Neural cell (in vitro differentiated cells): Measurements from ENCODE around the gene CLASP1.

Experiments
- CTCF ChIP-seq: fragments of 450-650 bp; IDR thresholded peaks from 2 replicates; pipeline ENCODE4 v1.5.1; 2014; ENCODE audit warnings: antibody characterized with exemption, mild to moderate bottlenecking, moderate library complexity; ENCODE audit not compliant: poor library complexity, severe bottlenecking
- EP300 ChIP-seq: fragments of 450-650 bp; conservative IDR thresholded peaks from 2 replicates; pipeline ENCODE4 v1.6.1; 2014; ENCODE audit warnings: antibody characterized with exemption, mild to moderate bottlenecking, moderate library complexity; ENCODE audit not compliant: poor library complexity, severe bottlenecking
- POLR2AphosphoS5 ChIP-seq: IDR thresholded peaks from 2 replicates; pipeline ENCODE4 v1.6.1; 2012
- SMC3 ChIP-seq: fragments of 450-650 bp; conservative IDR thresholded peaks from 2 replicates; pipeline ENCODE4 v1.6.1; 2014; ENCODE audit warnings: antibody characterized with exemption, mild to moderate bottlenecking, moderate library complexity; ENCODE audit not compliant: poor library complexity
- TF ChIP-seq, protein P1 (sequence below): IDR thresholded peaks from 2 replicates; pipeline ENCODE4 v1.6.1; 2012; ENCODE audit warnings: borderline replicate concordance

DNA sequence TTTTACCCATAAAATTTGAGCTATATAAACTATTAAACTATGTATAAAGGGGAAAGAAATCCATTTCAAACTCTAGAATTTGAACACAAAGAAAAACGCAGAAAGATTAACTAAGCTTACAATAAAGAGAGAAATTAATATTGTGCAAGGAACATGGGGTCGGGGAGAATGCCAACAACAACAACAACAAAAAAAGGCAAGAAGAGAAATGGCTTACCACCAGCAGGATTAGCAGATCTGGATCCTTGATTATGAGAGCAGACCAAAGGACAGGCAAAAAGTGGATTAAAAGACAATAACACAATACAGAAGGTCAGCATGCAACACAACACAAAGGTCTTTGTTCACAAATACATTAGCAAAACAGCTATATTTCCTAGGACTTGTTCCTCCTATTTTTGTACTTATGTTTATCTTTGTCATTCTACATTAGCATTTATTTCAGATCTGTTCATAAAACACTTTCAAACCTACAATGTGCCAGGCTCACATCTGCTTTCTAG lies 222.0 kb downstream of the CLASP1 start:
- no peak for TF ChIP-seq CTCF
- TF ChIP-seq EP300 = no peak
- TF ChIP-seq, protein P1, sequence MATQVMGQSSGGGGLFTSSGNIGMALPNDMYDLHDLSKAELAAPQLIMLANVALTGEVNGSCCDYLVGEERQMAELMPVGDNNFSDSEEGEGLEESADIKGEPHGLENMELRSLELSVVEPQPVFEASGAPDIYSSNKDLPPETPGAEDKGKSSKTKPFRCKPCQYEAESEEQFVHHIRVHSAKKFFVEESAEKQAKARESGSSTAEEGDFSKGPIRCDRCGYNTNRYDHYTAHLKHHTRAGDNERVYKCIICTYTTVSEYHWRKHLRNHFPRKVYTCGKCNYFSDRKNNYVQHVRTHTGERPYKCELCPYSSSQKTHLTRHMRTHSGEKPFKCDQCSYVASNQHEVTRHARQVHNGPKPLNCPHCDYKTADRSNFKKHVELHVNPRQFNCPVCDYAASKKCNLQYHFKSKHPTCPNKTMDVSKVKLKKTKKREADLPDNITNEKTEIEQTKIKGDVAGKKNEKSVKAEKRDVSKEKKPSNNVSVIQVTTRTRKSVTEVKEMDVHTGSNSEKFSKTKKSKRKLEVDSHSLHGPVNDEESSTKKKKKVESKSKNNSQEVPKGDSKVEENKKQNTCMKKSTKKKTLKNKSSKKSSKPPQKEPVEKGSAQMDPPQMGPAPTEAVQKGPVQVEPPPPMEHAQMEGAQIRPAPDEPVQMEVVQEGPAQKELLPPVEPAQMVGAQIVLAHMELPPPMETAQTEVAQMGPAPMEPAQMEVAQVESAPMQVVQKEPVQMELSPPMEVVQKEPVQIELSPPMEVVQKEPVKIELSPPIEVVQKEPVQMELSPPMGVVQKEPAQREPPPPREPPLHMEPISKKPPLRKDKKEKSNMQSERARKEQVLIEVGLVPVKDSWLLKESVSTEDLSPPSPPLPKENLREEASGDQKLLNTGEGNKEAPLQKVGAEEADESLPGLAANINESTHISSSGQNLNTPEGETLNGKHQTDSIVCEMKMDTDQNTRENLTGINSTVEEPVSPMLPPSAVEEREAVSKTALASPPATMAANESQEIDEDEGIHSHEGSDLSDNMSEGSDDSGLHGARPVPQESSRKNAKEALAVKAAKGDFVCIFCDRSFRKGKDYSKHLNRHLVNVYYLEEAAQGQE = no peak
- no peak for TF ChIP-seq POLR2AphosphoS5
- TF ChIP-seq SMC3 = no peak
